Measurements from ENCODE around the gene WNT11. TPM values are rescaled to one million over a fixed set of nuclear protein-coding genes. Genes with fewer than 3 reads are reported as not detected.

The WNT11 gene
- total RNA-seq, 2 donors from 2014 or later, result 3.6 to 3.8 TPM

DNA sequence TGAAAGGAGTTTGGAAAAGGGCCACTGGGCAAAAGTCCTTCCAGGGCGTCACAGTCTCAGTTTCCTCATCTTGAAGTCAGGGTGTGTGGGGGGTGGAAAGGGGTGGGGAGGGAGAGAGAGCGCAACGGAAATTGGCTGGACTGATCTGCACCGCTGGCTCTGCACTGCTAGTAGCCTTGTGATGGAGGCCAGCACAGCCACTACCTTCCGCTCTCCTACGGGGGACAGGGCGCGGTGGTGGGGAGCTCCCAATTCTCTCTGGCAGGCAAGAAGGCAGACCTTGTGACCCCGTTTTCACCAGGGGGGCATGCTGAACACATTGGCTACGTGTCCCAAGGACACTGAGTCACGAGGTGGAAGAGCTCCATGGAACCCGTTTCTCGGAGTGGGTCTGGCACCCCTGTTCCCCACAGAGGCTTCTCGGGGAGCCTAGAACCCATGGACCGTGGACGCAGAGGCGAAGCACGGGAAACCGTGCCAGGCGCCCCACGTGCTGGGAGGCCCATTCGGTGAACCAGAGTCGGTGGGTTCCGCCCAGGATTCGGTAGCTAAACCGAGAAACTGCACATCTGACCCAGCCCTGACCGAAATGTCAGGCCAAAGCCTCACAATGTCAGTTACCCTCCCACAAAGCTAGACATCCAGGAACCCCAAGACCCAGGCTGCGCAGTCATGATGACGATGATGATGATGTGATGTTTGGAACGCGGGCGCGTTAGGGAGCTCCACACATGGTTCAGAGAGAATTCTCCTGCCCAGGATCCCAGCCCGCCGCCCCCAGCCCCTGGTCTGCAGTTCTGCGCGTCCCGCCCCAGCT, 28.3 kb upstream of the WNT11 start:
- peak overlapping the region; percentile 84 for H3K4me3 ChIP-seq
- TF ChIP-seq, protein P1, sequence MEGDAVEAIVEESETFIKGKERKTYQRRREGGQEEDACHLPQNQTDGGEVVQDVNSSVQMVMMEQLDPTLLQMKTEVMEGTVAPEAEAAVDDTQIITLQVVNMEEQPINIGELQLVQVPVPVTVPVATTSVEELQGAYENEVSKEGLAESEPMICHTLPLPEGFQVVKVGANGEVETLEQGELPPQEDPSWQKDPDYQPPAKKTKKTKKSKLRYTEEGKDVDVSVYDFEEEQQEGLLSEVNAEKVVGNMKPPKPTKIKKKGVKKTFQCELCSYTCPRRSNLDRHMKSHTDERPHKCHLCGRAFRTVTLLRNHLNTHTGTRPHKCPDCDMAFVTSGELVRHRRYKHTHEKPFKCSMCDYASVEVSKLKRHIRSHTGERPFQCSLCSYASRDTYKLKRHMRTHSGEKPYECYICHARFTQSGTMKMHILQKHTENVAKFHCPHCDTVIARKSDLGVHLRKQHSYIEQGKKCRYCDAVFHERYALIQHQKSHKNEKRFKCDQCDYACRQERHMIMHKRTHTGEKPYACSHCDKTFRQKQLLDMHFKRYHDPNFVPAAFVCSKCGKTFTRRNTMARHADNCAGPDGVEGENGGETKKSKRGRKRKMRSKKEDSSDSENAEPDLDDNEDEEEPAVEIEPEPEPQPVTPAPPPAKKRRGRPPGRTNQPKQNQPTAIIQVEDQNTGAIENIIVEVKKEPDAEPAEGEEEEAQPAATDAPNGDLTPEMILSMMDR (IDR thresholded peaks at IDR 0.05), result no peak
- H3K27me3 ChIP-seq, result no peaks in the 10 kb centered on the region
- H3K4me1 ChIP-seq, result no peaks in the 10 kb centered on the region
- H3K27ac ChIP-seq, result peak overlapping the region; percentile 80
- no peaks in the 10 kb centered on the region for H3K9me3 ChIP-seq
- H3K9ac ChIP-seq (ENCODE audit: low read depth in 2 of 2, low read length in 2 of 2), result peak overlapping the region; percentile 64 to 86
- peak; percentile 55 for DNase-seq
- H3K36me3 ChIP-seq, result no peaks in the 10 kb centered on the region
- intact Hi-C loops (cut with DNase I), result no loop called here

DNA sequence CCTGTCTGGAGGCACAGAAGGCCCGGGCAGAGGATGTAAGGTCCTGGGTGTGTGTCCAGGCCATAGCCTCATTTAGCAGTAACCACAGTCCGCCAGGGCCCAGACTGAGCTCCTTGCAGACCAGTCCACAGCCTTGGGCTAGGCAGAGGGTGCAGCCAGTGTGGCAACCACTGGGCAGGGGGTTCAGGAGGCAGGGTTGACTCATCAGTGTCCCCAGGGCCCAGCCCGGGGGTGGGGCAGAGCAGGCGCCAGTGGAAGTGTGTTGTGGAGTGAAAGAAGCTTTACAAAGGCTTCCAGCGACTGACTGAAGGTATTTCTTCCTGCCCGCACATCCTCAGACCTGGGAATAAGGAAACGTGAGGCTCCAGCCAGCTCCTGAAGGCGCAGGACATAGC, 27.7 kb upstream of the WNT11 start:
- H3K27ac ChIP-seq, result peak overlapping the region; percentile 80
- no peaks in the 10 kb centered on the region for H3K36me3 ChIP-seq
- no peaks in the 10 kb centered on the region for H3K4me1 ChIP-seq
- TF ChIP-seq, protein P1 (IDR thresholded peaks at IDR 0.05), result no peak
- intact Hi-C loops (cut with DNase I), result no loop called here
- DNase-seq, result peak; percentile 22
- H3K27me3 ChIP-seq, result no peaks in the 10 kb centered on the region
- peak overlapping the region; percentile 6 to 86 for H3K9ac ChIP-seq (ENCODE audit: low read depth in 2 of 2, low read length in 2 of 2)
- peak overlapping the region; percentile 84 for H3K4me3 ChIP-seq
- no peaks in the 10 kb centered on the region for H3K9me3 ChIP-seq

DNA sequence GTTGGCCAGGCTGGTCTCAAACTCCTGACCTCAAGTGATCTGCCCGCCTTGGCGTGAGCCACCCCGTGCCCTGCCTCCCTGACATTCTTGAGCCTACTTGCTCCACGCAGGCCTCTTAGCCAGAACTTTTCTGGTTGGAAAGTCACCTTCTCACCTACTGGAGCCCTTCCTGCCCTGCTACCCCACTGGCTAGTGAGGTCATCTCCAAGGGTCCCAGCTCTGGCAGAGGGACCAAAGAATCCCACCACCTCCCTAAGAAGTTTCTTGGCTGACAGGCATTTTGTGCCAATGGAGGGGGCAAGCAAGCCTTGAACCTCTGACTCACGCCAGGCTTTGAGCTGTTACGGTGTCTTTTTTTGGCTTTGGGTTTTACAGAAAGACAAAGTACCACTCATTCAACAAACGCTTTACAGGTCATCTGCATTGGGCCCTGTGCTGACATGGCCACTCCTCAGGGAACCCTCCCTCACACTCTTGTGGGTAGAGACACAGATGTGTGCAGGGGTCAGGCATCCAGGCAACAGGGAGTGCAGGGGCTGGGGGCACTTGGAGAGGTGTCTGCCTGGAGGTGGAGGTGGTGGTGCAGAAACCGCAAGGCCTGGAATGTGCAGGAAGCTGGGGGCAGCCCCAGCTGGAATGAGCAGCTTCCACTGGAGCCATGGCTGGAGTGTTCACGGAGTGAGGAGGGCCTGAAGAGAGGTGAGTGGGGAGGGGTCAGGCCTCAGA, 27.1 kb upstream of the WNT11 start:
- intact Hi-C loops (cut with DNase I), result no loop called here
- Histone ChIP-seq H3K36me3 (no peaks in the 10 kb centered on the region), H3K9me3 (no peaks in the 10 kb centered on the region), H3K9ac (ENCODE audit: low read depth in 2 of 2, low read length in 2 of 2) (no peak overlapping the region), H3K4me1 (no peaks in the 10 kb centered on the region), H3K4me3 (no peak overlapping the region), H3K27me3 (no peaks in the 10 kb centered on the region), H3K27ac (no peak overlapping the region)
- TF ChIP-seq, protein P1 (IDR thresholded peaks at IDR 0.05), result no peak
- no peak for DNase-seq

DNA sequence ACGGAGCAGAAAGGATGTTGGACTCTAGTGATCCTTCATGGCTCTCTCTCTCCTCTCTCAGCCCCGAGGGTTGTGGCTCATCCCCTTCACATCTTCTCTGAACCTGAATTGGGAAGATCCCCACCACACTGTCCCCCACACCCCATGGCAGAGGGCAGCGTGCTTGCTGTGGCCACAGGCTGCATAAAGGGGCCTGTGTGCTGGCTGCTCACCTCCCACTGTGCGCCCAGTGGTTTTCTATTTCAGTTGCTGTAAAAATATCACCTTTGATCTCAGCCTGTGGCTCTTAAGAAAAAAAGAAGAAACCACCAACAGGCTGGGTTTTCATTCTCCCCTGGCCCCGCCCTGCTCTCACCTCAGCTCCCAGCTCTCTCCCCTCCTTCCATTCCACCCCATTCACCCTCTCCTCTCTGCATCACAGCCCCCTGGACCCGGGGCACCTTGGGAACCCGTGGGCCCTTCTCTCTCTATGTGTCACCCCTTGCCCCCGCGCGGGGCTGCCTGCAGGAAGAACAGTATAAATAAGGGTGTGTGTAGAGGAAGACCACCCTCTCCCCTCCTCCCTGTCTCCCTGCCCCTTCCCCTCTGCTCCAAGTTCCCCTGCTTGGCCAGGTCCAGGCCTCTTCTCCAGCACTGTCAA, 25.8 kb upstream of the WNT11 start:
- TF ChIP-seq, protein P1 (IDR thresholded peaks at IDR 0.05), result no peak
- Histone ChIP-seq H3K27me3 (no peaks in the 10 kb centered on the region), H3K36me3 (no peaks in the 10 kb centered on the region), H3K4me1 (no peaks in the 10 kb centered on the region), H3K4me3 (no peak overlapping the region), H3K9ac (ENCODE audit: low read depth in 2 of 2, low read length in 2 of 2) (peak overlapping the region in 1 of 2 donors; percentile 4), H3K9me3 (no peaks in the 10 kb centered on the region), H3K27ac (no peak overlapping the region)
- peak; percentile 32 for DNase-seq
- intact Hi-C loops (cut with DNase I), result no loop called here

DNA sequence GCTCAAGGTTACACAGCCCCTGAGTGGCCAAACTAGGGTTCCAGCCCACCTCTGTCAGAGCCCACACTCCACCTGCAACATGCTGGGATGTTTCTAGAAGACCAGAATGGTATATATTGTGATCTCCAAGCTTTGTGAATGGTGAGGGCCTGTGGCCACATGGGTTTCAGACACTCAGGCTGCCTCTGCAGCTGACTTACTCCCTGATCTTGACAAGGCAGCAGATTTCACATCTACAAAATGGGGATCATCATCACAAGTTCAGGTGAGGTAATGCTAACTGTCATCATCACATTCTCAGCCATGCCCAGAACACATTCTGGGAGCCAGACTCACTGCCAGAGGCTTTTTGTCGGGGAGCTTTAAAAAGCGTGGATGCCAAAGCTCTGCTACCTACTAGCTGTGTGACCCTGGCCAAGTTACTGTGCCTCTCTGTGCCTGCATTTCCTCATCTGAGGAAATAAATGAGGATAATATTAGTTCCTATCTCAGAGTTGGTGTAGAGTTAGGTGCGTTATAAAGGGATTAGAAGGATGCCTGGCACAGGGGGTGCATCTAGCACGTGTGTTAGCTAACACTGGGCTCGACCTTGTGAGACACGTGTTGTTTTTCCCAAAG, 24.9 kb upstream of the WNT11 start:
- intact Hi-C loops (cut with DNase I), result no loop called here

More for the DNA sequence above, 24.9 kb upstream of the WNT11 start:
- H3K4me3 ChIP-seq, result no peak overlapping the region
- no peaks in the 10 kb centered on the region for H3K27me3 ChIP-seq
- no peaks in the 10 kb centered on the region for H3K4me1 ChIP-seq
- no peaks in the 10 kb centered on the region for H3K36me3 ChIP-seq
- TF ChIP-seq, protein P1 (IDR thresholded peaks at IDR 0.05), result no peak
- peak overlapping the region in 1 of 2 donors; percentile 5 for H3K9ac ChIP-seq (ENCODE audit: low read depth in 2 of 2, low read length in 2 of 2)
- DNase-seq, result no peak
- no peaks in the 10 kb centered on the region for H3K9me3 ChIP-seq
- no peak overlapping the region for H3K27ac ChIP-seq
